ENCODE results near the gene GLYATL3.

Gene GLYATL3

DNA sequence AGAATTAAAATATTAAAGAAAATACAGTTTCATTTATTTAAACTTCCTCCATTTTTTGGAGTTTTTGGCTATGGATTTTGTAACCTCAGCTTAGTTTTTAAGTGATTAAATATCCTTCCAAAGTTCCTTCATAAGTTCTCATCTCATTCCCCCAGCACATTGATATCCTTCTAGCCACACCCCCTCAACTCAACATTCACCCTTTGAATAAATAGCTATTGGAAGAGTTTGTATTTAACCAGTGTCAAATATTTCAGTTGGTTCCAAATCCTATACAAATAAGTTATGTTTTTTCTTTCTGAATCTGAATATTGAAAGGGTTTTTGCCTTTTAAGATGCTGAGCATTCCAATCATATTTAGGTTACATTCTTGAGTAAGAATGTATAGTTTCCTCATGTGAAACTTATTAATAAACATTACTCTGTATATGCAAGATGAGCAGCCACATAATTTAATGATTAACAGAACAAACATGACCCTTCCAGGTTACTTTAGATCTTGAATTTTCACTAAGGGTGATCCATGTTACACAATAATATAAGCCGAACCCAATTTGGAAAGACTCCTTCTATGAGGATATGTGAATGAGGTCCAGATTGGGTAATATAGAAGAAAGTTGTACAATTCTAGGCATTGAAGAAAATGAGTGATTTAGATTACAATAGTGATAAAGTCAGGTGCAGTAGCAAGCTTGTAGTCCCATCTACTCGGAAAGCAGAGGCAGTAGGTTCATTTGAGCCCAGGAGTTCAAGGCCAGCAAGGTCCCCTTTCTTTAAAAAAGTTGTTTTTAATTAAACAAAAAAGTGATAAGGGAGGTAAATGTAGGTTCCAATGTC, 13.6 kb downstream of the GLYATL3 start:
- in situ Hi-C loops (cut with MboI; ENCODE audit: low sequenced_read_pairs), result no loop called here

DNA sequence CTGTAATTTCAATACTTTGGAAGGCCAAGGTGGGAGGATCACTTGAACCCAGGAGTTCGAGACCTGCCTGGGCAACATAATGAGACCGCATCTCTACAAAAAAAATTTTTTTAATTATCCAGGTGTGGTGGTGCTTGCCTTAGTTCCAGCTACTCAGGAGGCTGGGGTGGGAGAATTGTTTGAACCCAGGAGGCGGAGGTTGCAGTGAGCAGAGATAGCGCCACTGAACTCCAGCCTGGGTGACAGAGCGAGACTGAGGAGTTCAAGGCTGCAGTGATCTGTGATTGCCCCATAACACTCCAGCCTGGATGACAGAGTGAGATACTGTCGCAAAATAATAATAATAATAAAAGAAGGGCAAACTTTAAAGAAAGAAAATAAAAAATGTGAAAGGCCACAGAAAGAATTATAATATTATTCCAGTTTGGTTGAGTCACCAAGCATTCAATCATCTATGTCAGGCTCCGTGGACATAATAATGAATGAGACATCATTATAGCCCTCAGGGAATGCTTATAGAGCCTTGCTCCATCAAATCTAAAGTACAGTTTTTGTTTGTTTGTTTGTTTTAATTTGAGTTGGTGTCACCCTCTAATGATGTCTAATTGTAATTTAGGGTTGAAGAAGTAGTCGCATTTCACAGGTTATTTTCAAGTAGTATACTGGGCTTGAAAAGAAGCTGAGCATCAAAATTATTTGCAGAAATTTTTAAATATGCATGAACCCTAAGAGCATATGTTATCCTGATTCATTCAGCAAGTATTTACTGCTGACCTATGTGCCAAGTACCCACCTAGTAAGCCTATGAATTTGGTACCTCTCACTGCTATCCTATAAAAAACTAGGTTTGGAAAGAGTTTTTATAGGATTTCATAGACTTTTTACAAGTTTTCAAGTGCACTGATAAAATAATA, 15.1 kb downstream of the GLYATL3 start:
- in situ Hi-C loops (cut with MboI; ENCODE audit: low sequenced_read_pairs), result no loop called here

DNA sequence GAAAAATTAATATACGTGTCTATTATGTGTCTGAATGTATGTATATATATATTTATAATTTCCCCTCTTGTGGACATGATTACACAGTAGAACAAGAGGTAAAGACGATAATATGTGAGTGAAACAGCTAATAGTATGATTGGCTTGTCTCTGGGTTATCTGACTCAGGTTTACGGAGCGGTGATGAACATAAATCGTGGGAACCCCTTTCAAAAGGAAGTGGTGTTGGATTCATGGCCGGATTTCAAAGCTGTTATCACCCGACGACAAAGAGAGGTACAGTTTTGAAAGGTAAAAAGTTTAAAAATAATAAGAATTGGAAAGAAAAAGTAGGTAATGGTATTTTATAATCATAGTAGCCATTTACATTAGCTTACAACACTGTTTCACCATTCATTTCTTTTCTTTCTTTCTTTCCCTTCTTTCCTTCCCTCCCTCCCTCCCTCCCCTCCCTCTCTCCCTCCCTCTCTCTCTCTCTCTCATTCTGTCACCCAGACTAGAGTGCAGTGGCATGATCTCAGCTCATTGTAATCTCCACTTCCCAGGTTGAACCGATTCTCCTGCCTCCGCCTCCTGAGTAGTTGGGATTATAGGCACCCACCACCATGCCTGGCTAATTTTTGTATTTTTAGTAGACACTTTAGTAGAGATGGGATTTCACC, 15.9 kb downstream of the GLYATL3 start:
- in situ Hi-C loops (cut with MboI; ENCODE audit: low sequenced_read_pairs), result no loop called here

- in situ Hi-C loops (cut with MboI; ENCODE audit: low sequenced_read_pairs), result no loop called here
Measured at GRCh38 chr6:49516147-49516505, 16.4 kb downstream of the GLYATL3 start.

DNA sequence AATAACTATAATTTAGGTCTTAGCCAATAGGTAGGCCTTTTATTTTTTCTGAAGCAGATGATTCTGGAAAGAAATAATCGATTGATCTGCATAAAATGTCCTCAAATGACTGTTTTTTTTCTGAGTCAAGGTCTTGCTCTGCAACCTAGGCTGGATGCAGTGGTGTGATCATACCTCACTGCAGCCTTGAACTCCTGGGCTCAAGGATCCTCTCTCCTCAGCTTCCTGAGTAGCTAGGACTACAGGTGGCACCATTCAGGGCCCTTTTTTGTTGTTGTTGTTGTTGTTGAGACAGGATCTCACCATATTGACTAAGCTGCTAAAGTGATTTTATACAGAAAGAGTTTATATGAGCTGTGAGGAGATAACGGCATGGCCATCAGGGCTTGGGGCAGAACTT, 18.2 kb downstream of the GLYATL3 start:
- in situ Hi-C loops (cut with MboI; ENCODE audit: low sequenced_read_pairs), result no loop called here

- in situ Hi-C loops (cut with MboI; ENCODE audit: low sequenced_read_pairs), result no loop called here
Measured at GRCh38 chr6:49519660-49520059, 19.9 kb downstream of the GLYATL3 start.

DNA sequence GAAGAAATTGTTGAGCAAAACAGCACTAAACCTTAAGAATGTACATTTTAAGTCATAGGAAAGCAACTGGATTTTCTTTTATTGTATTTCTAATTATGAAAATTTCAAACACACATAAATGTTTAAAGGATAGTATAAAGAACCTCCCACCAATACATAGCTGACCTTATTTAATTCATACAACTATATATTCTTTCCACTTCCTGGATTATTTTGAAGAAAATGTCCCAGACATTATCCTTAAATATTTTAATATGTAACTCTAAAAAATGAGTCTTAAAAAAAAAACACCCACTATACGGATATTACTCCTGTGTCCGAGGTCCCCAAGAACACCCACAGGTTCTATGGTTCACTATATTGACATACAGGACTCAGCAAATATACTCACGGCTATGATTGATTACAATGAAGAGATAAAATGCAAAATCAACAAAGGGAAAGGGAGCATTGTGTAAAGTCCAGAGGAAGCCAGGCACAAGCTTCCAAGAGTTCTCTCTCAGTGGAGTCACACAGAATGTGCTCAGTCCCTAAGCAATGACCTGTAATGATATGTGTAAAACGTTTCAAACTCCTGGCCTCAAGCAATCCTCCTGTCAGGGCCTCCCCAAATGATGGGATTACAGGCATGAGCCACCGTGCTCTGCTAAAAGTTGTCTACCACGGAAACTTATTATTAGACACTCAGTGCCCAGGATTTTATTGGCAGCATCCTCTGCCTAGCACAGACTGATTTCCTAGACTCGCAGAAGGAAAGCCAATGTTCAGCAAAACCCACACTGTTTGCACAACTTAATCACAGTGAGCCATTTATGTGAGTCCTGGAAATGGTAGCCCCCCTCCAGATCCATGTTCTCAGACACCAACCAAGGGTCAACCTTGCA, 23.2 kb downstream of the GLYATL3 start:
- in situ Hi-C loops (cut with MboI; ENCODE audit: low sequenced_read_pairs), result no loop called here

- in situ Hi-C loops (cut with MboI; ENCODE audit: low sequenced_read_pairs), result no loop called here
Measured at GRCh38 chr6:49523901-49524300, 24.2 kb downstream of the GLYATL3 start.

DNA sequence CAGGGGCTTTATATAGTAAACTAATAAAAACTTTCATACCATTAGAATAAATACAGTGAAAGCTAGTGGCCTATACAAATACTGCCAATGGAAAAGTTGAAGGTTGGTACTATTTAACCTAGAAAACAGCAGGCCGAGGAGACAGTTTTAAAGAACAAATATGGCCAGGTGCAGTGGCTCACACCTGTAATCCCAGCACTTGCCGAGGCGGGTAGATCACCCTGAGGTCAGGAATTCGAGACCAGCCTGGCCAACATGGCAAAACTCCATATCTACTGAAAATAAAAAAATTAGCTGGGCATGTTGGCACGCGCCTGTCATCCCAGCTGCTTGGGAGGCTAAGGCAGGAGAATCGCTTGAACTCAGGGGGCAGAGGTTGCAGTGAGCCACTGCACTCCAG, 24.8 kb downstream of the GLYATL3 start:
- in situ Hi-C loops (cut with MboI; ENCODE audit: low sequenced_read_pairs), result no loop called here

DNA sequence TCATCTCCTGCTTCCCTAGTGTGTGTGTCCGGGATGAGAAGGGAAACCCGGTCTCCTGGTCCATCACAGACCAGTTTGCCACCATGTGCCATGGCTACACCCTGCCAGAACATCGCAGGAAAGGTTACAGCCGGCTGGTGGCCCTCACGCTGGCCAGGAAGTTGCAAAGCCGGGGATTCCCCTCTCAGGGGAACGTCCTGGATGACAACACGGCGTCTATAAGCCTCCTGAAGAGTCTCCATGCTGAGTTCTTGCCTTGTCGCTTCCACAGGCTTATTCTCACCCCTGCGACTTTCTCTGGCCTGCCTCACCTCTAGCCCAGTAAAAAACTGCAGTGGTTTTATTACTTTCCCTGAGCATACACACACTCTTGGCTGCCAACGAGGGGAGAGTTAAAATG, 26.9 kb downstream of the GLYATL3 start:
- in situ Hi-C loops (cut with MboI; ENCODE audit: low sequenced_read_pairs), result no loop called here

DNA sequence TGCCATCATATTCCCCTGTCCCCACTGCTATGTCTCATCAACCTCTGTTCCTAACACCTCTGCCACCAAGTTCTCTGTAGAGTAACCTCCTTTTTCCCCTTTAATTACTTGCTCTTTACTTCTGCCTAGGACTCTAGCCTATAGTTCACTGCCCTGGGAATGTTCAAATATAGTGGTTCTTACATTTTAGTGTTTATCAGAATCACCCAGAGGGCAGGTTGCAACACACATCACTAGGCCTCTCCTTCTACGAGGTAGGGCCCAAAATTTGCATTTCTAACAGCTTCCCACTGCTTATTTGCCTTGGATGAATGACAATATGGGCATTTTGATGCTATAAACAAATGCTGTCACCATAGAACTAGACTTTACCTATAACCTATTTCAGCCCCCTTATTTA, 27.6 kb downstream of the GLYATL3 start:
- in situ Hi-C loops (cut with MboI; ENCODE audit: low sequenced_read_pairs), result no loop called here

DNA sequence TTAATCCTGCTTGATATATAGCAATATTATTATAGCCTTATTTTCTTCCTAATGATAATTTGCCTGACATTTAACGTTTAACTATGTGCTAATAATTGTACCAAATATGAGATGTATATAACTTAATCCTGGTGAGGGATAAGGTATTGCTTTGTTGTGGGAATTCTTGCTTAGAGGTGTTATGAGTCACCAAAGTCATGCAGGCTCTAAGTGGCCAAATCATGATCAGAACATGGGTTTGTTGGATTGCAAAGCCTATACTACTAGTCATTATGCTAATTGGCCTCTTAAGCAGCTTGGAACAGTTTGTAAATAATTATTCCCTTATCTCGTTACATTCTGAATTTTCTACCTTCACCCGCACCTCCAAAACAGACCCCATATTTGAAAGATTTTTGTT, 28.8 kb downstream of the GLYATL3 start:
- in situ Hi-C loops (cut with MboI; ENCODE audit: low sequenced_read_pairs), result no loop called here

DNA sequence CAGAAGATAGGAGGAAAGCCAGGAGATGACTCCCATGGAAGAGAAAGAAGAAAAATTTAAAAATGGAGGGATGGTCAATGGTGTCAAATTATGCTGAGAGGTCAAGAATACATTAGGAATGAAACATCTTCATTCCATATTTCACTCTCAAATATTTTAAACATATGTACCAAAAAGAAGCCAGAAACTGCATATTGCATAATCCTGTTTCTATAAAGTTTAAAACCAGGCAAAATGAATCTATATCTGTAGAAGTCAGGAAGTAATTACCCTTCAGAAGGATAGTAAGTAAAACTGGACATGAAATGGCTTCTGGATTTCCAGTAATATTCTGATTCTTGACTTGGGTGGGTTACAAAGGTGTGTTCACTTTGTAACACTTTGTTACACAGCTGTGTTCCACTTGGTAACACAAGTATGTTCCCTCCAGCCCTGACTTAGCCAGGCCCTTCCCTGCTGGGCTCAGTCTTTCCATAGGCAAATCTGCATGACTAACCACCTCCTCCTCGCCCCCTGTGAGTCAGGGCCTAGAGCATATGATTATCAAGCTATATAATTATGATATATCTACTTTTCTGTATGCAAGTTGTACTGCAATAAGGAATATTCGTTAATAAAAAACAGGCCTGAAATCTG, 30.5 kb downstream of the GLYATL3 start:
- in situ Hi-C loops (cut with MboI; ENCODE audit: low sequenced_read_pairs), result no loop called here

DNA sequence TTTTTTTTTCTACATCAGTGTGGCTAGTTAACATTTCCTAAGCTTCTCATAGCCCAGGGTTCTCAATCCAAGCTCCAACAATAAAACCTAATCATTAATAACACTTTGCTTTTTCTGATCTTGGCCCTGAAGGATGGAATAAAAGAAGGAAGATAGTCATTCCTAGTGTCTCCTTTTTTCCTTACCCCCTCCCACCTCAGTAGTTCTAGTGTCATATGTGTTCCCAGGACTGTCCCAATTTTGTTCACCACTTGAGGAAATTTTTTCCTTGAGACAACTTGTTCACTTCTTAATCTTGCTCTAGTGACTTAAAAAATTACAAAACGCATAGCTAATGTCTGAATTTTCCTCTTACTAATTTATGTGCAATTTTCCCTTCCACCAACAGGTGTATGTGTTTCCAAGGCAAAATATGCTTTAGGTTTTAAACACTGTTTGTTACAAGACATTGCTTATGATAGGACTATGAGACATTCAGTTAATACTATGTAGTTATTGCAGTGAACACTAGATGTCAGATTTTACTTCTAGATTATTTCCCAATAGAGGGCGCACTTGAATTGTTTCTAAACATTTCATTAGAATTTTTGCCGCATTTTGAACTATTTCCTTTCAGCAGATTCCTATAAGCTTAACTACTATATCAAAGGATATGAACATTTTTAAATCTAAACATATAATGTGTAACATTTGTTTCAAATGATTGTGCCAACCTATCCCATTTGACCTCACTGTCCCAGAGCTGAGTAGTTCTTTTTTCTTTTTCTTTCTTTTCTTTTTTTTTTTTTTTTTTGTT, 32.2 kb downstream of the GLYATL3 start:
- in situ Hi-C loops (cut with MboI; ENCODE audit: low sequenced_read_pairs), result no loop called here

- in situ Hi-C loops (cut with MboI; ENCODE audit: low sequenced_read_pairs), result no loop called here
Measured at GRCh38 chr6:49535795-49536194, 36.1 kb downstream of the GLYATL3 start.

- in situ Hi-C loops (cut with MboI; ENCODE audit: low sequenced_read_pairs), result no loop called here
Measured at GRCh38 chr6:49539102-49539501, 39.4 kb downstream of the GLYATL3 start.

- in situ Hi-C loops (cut with MboI; ENCODE audit: low sequenced_read_pairs), result no loop called here
Measured at GRCh38 chr6:49540614-49541013, 40.9 kb downstream of the GLYATL3 start.

- in situ Hi-C loops (cut with MboI; ENCODE audit: low sequenced_read_pairs), result no loop called here
Measured at GRCh38 chr6:49541210-49541724, 41.5 kb downstream of the GLYATL3 start.

GRCh38 chr6:49541936-49542335, 42.2 kb downstream of the GLYATL3 start:
- in situ Hi-C loops (cut with MboI; ENCODE audit: low sequenced_read_pairs), result no loop called here
